Colonic mucosa (tissue), 4 donors: ENCODE data around the gene TECTA. TPM values are rescaled to one million over a fixed set of nuclear protein-coding genes. Genes with fewer than 3 reads are reported as not detected.
"Not testable (repeated sequence)": the region's sequence is repeated elsewhere in the genome, so short reads cannot be mapped to it uniquely, and the experiment has no call there.

Source experiments
- DNase-seq: peaks from one replicate; pipeline ENCODE4 v3.0.0-alpha.2; 2020
- H3K27ac ChIP-seq: fragments of 200-600 bp; one replicate; pipeline ENCODE4 v1.8.0; 2021
- H3K27me3 ChIP-seq: fragments of 200-600 bp; one replicate; pipeline ENCODE4 v1.8.0; 2021
- H3K36me3 ChIP-seq: fragments of 200-600 bp; one replicate; pipeline ENCODE4 v1.8.0; 2021
- H3K4me1 ChIP-seq: fragments of 200-600 bp; one replicate; pipeline ENCODE4 v1.8.0; 2021; ENCODE audit warnings: mild to moderate bottlenecking
- H3K4me3 ChIP-seq: fragments of 200-600 bp; one replicate; pipeline ENCODE4 v1.8.0; 2021
- H3K9ac ChIP-seq, 2 donors: one replicate each; pipeline ENCODE4 v1.7.0; 2013; ENCODE audit warnings: control low read depth in 2 of 2, low read depth in 2 of 2, low read length in 2 of 2
- H3K9me3 ChIP-seq: fragments of 200-600 bp; one replicate; pipeline ENCODE4 v1.8.0; 2021
- CTCF ChIP-seq: fragments of 200-600 bp; IDR thresholded peaks from one replicate; pipeline ENCODE4 v1.8.0; 2022; ENCODE audit warnings: antibody characterized with exemption, mild to moderate bottlenecking
- intact Hi-C: fragments of 100-400 bp; cut with DNase I; formaldehyde crosslinking; loops from one replicate; pipeline ENCODE4 v1.14.1; 2022
- total RNA-seq, 2 donors: library from RNA; stranded (reverse); fragmentation: NEBNext Ultra II Directional in 1 of 2; extraction: Animal tissue kit (Norgen Biotek cat#: 25700) in 1 of 2; gene quantifications; one replicate each; pipeline ENCODE4 v1.2.1, GENCODE V29; 2021
- donor health status: healthy.
- donor health status: DM: no; HTN: no; CAD: no.
- donor health status: DM: no; HTN: no; CAD: no.

The TECTA gene
- total RNA-seq, 2 donors from 2014 or later: 0.16 to 0.20 TPM

GRCh38 chr11:121109916-121110586 lies 9.0 kb downstream of the TECTA start:
- no peaks in the 10 kb centered on the region for H3K36me3 ChIP-seq
- intact Hi-C loops: no loop called here
- H3K27me3 ChIP-seq: no peaks in the 10 kb centered on the region
- H3K4me3 ChIP-seq: no peak overlapping the region
- H3K27ac ChIP-seq: no peak overlapping the region
- no peaks in the 10 kb centered on the region for H3K4me1 ChIP-seq
- H3K9me3 ChIP-seq: no peaks in the 10 kb centered on the region
- TF ChIP-seq CTCF: no peak
- no peak overlapping the region for H3K9ac ChIP-seq
- DNase-seq: no peak

DNA sequence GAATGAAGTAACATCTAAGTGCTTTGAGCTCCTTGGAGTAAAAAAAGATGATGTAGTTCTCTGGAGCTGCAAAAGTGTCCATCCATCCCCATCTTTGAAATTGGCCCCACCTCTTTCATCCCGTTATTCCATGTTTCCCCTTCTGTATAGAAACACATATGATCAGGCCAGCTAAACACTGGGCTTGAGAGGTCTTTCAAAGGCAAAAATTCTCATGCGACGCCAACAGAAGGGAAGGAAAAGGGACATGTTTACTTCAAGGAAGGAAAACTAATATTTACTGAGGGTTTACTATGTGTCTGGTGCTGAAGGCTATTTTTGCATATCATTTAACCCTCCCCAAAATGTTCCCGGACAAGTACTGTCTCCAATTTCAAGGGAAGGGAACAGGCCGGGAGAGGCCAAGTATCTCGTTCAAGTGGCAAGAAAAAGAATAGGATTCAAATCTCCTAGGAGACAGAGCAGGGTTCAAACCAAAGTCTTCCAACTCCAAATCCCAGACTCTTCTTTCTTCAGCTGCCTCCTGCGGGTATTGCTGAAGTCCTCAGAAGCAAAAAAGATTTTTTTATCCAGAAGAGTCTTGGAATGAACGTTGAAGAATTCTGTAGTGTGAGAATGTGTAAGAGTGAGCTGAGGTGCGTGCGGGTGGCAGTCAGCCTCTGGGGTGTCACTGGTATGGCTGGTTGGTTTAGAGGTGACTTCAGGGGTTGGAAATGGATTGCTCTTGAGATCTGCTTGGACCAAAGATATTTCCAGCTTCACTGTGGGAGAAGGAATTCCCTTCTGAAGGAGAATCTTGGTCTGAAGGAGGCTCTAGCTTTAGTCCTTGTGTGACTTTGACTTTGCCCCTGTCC lies 10.1 kb downstream of the TECTA start:
- no peak overlapping the region for H3K9ac ChIP-seq
- H3K27me3 ChIP-seq: no peaks in the 10 kb centered on the region
- no peaks in the 10 kb centered on the region for H3K4me1 ChIP-seq
- H3K9me3 ChIP-seq: no peaks in the 10 kb centered on the region
- H3K27ac ChIP-seq: no peak overlapping the region
- no peak for TF ChIP-seq CTCF
- intact Hi-C loops: no loop called here
- DNase-seq: no peak
- no peak overlapping the region for H3K4me3 ChIP-seq
- H3K36me3 ChIP-seq: no peaks in the 10 kb centered on the region

DNA sequence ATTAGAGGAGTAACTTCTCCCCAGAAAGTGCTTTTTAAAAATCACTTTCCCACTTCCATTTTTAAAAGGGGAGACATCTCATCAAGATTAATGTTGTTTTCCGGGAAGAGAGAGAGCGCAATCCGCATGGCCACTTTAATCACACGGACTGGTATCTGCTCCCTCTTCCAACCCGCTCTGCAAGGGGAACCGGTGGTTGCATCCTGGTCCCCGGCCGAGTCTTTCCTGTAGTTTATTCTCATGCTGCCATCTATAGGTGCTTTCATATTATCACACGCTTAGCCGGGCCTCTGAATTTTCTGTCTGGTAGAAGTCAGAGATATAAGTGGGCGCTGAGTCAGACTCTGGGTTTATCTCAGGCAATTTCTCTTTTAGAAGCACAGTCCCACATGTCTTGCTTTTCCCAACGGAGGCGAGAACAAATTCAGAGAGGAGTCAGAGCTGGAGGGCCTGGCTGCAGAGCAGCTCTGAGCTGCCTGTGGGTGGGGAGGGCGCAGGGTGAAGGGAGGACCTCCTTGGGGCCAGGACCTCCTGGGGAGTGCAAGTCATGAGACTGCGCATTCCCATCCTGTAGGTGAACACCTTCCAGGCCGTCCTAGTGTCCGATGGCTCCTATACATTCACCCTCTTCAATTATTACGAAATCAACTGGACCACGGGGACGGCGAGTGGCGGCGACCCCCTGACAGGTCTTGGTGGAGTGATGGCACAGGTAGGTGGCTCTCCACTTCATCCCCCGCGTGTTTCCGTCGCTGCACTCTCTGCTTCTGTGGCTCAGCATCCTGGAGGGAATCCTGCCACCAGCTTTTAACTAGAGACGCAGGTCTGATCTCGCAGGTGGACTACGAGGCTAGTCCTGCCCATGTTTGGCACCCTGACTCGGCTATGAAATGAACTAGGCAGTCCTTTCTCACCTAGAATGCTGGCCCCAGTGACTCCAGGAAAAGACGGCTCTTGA lies 11.7 kb downstream of the TECTA start:
- no peak overlapping the region for H3K9ac ChIP-seq
- no peaks in the 10 kb centered on the region for H3K36me3 ChIP-seq
- intact Hi-C loops: no loop called here
- no peaks in the 10 kb centered on the region for H3K27me3 ChIP-seq
- no peaks in the 10 kb centered on the region for H3K9me3 ChIP-seq
- peak; percentile 43 for TF ChIP-seq CTCF
- no peak overlapping the region for H3K27ac ChIP-seq
- no peak overlapping the region for H3K4me3 ChIP-seq
- H3K4me1 ChIP-seq: no peaks in the 10 kb centered on the region
- DNase-seq: peak; percentile 44

- no peaks in the 10 kb centered on the region for H3K9me3 ChIP-seq
- no peak for TF ChIP-seq CTCF
- H3K27ac ChIP-seq: no peak overlapping the region
- no peak for DNase-seq
- H3K27me3 ChIP-seq: no peaks in the 10 kb centered on the region
- no peak overlapping the region for H3K4me3 ChIP-seq
- H3K36me3 ChIP-seq: no peaks in the 10 kb centered on the region
- H3K9ac ChIP-seq: no peak overlapping the region
- intact Hi-C loops: no loop called here
- no peaks in the 10 kb centered on the region for H3K4me1 ChIP-seq
Observed at GRCh38 chr11:121113611-121114010, 12.6 kb downstream of the TECTA start.

GRCh38 chr11:121115024-121115423 lies 14.0 kb downstream of the TECTA start:
- H3K27me3 ChIP-seq, H3K36me3 ChIP-seq, H3K9me3 ChIP-seq, H3K4me3 ChIP-seq, H3K4me1 ChIP-seq, H3K27ac ChIP-seq, H3K9ac ChIP-seq, intact Hi-C loops, DNase-seq: not testable (repeated sequence)
